Sigmoid colon (tissue), 7 donors: ENCODE measurements around the gene LANCL1. TPM values are rescaled to one million over a fixed set of nuclear protein-coding genes. Genes with fewer than 3 reads are reported as not detected.

ENCODE experiments used
- DNase-seq: peaks from one replicate; pipeline ENCODE4 v3.0.0-alpha.2; 2019
- H3K27ac ChIP-seq, 4 donors: fragments of 200-600 bp; sonication (generic); one replicate each; pipeline ENCODE4 v1.5.1; 2016 to 2019; ENCODE audit warnings: mild to moderate bottlenecking in 1 of 4
- H3K27me3 ChIP-seq, 3 donors: fragments of 200-600 bp; sonication (generic); one replicate each; pipeline ENCODE4 v1.5.1; 2019; ENCODE audit warnings: mild to moderate bottlenecking in 1 of 3
- H3K36me3 ChIP-seq, 4 donors: fragments of 200-600 bp; sonication (generic); one replicate each; pipeline ENCODE4 v1.5.1; 2016 to 2019
- H3K4me1 ChIP-seq, 4 donors: fragments of 200-600 bp; sonication (generic); one replicate each; pipeline ENCODE4 v1.5.1; 2017 to 2019
- H3K4me3 ChIP-seq, 4 donors: fragments of 200-600 bp; sonication (generic); one replicate each; pipeline ENCODE4 v1.5.1; 2017 to 2019; ENCODE audit warnings: mild to moderate bottlenecking in 2 of 4, moderate library complexity in 1 of 4
- H3K9me3 ChIP-seq, 4 donors: fragments of 200-600 bp in 3 of 4; sonication (generic) in 3 of 4; one replicate each; pipeline versions ENCODE4 v1.5.1 to v1.6.1; 2013 to 2019
- EP300 ChIP-seq, 4 donors: sonication (generic); formaldehyde crosslinking; IDR thresholded peaks; one replicate each; pipeline ENCODE4 v1.6.1; 2017; ENCODE audit warnings: antibody characterized with exemption in 4 of 4
- POLR2A ChIP-seq, 2 donors: fragments of 450-650 bp; IDR thresholded peaks; one replicate each; pipeline ENCODE4 v1.6.1; 2016; ENCODE audit warnings: antibody characterized with exemption in 2 of 2, mild to moderate bottlenecking in 2 of 2, moderate library complexity in 2 of 2
- POLR2AphosphoS5 ChIP-seq, 4 donors: sonication (generic); formaldehyde crosslinking; IDR thresholded peaks; one replicate each; pipeline ENCODE4 v1.6.1; 2017; ENCODE audit warnings: antibody characterized with exemption in 4 of 4
- WGBS, 2 donors: extraction: QIAGEN DNeasy Blood & Tissue Kit; methylation state at CpG; one replicate each; pipeline ENCODE4 v1.1.7; 2013; 5-methylcytosine and 5-hydroxymethylcytosine counted together
- intact Hi-C: fragments of 100-400 bp; cut with DNase I; formaldehyde crosslinking; loops from one replicate; pipeline ENCODE4 v1.15.1; 2023
- polyA plus RNA-seq, 3 donors: library from polyadenylated mRNA; stranded (reverse); fragments of 200-250 nt; gene quantifications; one replicate each; pipeline ENCODE4 v1.2.3, GENCODE V29; 2013
- total RNA-seq, 4 donors: library from RNA; depleted of rRNA; stranded (reverse); fragments of >200 nt; gene quantifications; one replicate each; pipeline ENCODE4 v1.1.0, GENCODE V29; 2016
- TF ChIP-seq, protein P1 (sequence below), 4 experiments: fragments of 450-650 bp in 3 of 4; fragments of 200-600 bp in 1 of 4; IDR thresholded peaks; one replicate each; pipeline ENCODE4 v1.5.1; 2016 to 2019; ENCODE audit warnings: antibody characterized with exemption in 4 of 4, mild to moderate bottlenecking in 3 of 4, moderate library complexity in 2 of 4
- donor health status: healthy with polysubstance abuse.
- donor health status: Bipolar disorder and iron deficiency.
- donor health status: healthy.

LANCL1 gene
- total and polyA plus RNA-seq, 7 donors = 9.6 to 60.6 (median 37.7) TPM

DNA sequence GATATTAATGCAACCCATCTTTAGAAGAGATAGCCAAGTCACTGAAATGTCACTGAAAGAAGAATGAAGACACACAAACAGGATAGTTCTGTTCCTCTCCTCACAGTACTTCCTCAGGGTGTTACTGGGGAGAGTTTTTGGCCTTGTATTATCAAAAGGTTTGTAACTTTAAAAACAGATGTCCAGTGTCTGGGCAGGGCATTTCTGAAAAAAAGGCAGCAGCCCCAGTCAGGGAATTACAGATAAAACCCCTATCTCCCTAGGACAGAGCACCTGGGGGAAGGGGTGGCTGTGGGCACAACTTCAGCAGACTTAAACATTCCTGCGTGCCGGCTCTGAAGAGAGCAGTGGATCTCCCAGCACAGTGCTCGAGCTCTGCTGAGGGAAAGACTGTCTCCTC lies 30.8 kb downstream of the LANCL1 start:
- intact Hi-C loops = no loop called here
- Histone ChIP-seq H3K4me3 (no peak overlapping the region), H3K36me3 (no peaks in the 10 kb centered on the region), H3K4me1 (peaks cover 0 to 6% (median 3%) of the 10 kb centered on the region in 4 donors), H3K27ac (no peak overlapping the region), H3K9me3 (peaks cover 0 to 4% (median 0%) of the 10 kb centered on the region in 4 donors), H3K27me3 (no peaks in the 10 kb centered on the region)
- DNase-seq = no peak
- TF ChIP-seq, protein P1, sequence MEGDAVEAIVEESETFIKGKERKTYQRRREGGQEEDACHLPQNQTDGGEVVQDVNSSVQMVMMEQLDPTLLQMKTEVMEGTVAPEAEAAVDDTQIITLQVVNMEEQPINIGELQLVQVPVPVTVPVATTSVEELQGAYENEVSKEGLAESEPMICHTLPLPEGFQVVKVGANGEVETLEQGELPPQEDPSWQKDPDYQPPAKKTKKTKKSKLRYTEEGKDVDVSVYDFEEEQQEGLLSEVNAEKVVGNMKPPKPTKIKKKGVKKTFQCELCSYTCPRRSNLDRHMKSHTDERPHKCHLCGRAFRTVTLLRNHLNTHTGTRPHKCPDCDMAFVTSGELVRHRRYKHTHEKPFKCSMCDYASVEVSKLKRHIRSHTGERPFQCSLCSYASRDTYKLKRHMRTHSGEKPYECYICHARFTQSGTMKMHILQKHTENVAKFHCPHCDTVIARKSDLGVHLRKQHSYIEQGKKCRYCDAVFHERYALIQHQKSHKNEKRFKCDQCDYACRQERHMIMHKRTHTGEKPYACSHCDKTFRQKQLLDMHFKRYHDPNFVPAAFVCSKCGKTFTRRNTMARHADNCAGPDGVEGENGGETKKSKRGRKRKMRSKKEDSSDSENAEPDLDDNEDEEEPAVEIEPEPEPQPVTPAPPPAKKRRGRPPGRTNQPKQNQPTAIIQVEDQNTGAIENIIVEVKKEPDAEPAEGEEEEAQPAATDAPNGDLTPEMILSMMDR (IDR thresholded peaks at IDR 0.05) = no peak
- TF ChIP-seq POLR2AphosphoS5 (IDR thresholded peaks at IDR 0.05) (no peak), POLR2A (IDR thresholded peaks at IDR 0.05) (no peak), EP300 (IDR thresholded peaks at IDR 0.05) (no peak)
- WGBS, 2 donors = 92 to 97% methylated on average over 3 of the region's 3 CpGs

DNA sequence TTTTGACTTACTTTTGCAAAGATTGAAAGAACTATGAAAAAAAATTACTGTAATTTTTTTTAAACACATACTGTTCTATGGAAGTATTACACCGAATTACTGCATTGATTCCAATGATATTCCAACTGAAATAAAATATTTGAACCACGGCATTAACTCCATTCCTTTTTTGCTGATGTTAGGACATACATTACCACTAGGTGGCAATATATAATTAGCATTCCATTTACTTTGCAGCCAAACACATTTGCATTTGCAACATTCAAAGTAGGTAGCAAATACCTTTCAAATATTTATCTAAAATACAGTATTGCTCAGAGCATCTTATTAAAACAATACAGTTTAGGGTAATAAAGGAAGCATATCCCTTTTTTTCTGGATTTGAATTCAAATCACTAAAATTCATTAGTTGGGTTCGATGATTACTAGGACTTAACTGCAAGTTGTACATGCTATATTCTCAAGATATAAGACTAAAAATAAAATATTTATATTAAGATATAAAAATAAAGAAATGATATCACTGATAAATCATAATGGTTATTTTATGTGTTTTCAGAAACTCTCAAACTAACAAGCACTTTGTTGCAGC lies 31.3 kb downstream of the LANCL1 start:
- no peak for TF ChIP-seq EP300 (IDR thresholded peaks at IDR 0.05)
- TF ChIP-seq, protein P1 (IDR thresholded peaks at IDR 0.05) = peak in 3 of 4 experiments; percentile 41 to 56 (median 55)
- Histone ChIP-seq H3K4me3 (no peak overlapping the region), H3K4me1 (peaks cover 0 to 11% (median 6%) of the 10 kb centered on the region in 4 donors), H3K27ac (no peak overlapping the region), H3K36me3 (no peaks in the 10 kb centered on the region), H3K27me3 (no peaks in the 10 kb centered on the region), H3K9me3 (peaks cover 0 to 4% (median 0%) of the 10 kb centered on the region in 4 donors)
- intact Hi-C loops = no loop called here
- WGBS, 2 donors = 44 to 57% methylated on average over 3 of the region's 3 CpGs
- DNase-seq = no peak

DNA sequence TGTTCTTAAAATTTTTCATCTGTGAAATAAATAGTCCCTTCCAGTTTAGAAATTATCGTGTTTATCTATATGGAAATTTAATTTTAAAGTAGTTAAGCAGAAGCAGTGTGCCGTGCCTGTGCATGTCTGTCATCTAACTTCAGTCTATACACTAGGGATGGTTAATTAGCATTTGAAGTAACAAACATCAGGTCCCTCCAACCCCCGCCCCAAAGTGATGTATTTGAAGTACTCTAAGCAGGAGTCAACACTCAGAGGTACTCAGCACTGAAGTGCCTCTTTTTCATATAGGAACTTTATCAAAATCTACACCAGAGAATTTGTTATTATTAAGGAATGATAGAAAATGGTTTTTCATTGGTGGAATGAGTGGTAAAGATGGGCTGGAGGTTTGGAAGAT lies 33.0 kb downstream of the LANCL1 start:
- TF ChIP-seq, protein P1 (IDR thresholded peaks at IDR 0.05) = no peak
- TF ChIP-seq POLR2A (IDR thresholded peaks at IDR 0.05) (no peak), POLR2AphosphoS5 (IDR thresholded peaks at IDR 0.05) (no peak), EP300 (IDR thresholded peaks at IDR 0.05) (no peak)
- intact Hi-C loops = no loop called here
- H3K27ac ChIP-seq = no peak overlapping the region
- 96 to 98% methylated on average over 3 of the region's 3 CpGs for WGBS, 2 donors
- DNase-seq = no peak
- H3K4me1 ChIP-seq = peaks cover 0 to 15% (median 7%) of the 10 kb centered on the region in 4 donors
- H3K9me3 ChIP-seq = peaks cover 0 to 4% (median 0%) of the 10 kb centered on the region in 4 donors
- no peak overlapping the region for H3K4me3 ChIP-seq
- H3K27me3 ChIP-seq = no peaks in the 10 kb centered on the region
- peaks cover 0 to 16% (median 1%) of the 10 kb centered on the region in 4 donors for H3K36me3 ChIP-seq

DNA sequence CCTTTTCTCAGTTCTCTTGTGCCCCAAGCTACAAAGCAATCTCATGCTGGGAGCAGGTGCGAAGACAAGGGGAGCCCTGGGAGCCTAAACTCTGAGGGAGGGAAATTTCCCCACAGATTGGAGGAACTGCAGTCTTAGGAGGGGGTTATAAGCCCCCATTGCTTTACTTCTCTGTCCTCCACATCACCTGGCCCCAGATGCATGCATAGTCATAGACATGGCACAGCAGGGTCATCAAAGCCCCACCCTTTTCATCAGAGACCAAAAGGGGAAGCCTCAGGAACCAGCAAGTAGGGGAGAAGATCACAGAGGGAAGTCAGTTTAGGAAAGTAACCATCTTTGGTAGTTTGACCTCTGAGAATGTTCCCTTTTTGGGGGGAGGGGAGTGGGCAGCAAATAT lies 33.7 kb downstream of the LANCL1 start:
- no peak for TF ChIP-seq POLR2AphosphoS5 (IDR thresholded peaks at IDR 0.05)
- TF ChIP-seq, protein P1 (IDR thresholded peaks at IDR 0.05) = no peak
- no peak for TF ChIP-seq POLR2A (IDR thresholded peaks at IDR 0.05)
- no peak for TF ChIP-seq EP300 (IDR thresholded peaks at IDR 0.05)
- no peak overlapping the region for H3K27ac ChIP-seq
- H3K4me3 ChIP-seq = no peak overlapping the region
- no peak for DNase-seq
- intact Hi-C loops = no loop called here
- H3K27me3 ChIP-seq = no peaks in the 10 kb centered on the region
- 98% methylated on average over 1 of the region's 1 CpG for WGBS, 2 donors
- peaks cover 0 to 19% (median 1%) of the 10 kb centered on the region in 4 donors for H3K36me3 ChIP-seq
- peaks cover 0 to 15% (median 7%) of the 10 kb centered on the region in 4 donors for H3K4me1 ChIP-seq
- peaks cover 0 to 1% (median 0%) of the 10 kb centered on the region in 4 donors for H3K9me3 ChIP-seq

DNA sequence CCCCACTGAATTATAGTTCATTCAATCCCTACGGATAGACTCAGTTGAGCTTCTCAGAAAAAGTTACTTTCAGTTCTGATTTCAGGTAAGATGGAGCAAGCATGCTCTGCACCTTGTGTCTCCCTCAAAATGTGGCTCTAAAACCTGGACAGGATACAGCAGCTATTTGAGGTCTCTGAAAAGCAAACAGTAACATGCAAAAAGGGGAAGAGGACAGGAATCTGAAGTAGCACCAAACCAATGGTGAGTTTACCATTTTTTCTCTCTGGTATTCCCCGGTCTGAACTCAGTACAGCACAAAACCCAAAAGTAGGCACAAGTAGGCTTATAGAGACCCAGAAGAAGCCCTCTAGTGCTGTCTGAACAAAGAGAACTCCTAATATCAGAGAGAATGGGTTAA lies 34.1 kb downstream of the LANCL1 start:
- Histone ChIP-seq H3K36me3 (peaks cover 0 to 22% (median 1%) of the 10 kb centered on the region in 4 donors), H3K27me3 (no peaks in the 10 kb centered on the region), H3K27ac (no peak overlapping the region), H3K4me3 (no peak overlapping the region), H3K4me1 (peaks cover 0 to 15% (median 7%) of the 10 kb centered on the region in 4 donors), H3K9me3 (no peaks in the 10 kb centered on the region)
- 69 to 96% methylated on average over 2 of the region's 2 CpGs for WGBS, 2 donors
- no peak for DNase-seq
- TF ChIP-seq POLR2AphosphoS5 (IDR thresholded peaks at IDR 0.05) = no peak
- intact Hi-C loops = no loop called here
